Type B pancreatic cell (in vitro differentiated cells): ENCODE results near the gene SLC22A23. TPM values are rescaled to one million over a fixed set of nuclear protein-coding genes. Genes with fewer than 3 reads are reported as not detected.

Source experiments
- DNase-seq: peaks from one replicate; pipeline ENCODE4 v3.0.0; 2021; ENCODE audit warnings: mixed read lengths; ENCODE audit not compliant: unreplicated experiment; ENCODE audit errors: extremely low spot score
- H3K27ac Mint-ChIP-seq: 2 replicates; pipeline ENCODE4 v1.8.0; 2021; ENCODE audit warnings: mild to moderate bottlenecking, mixed read lengths
- H3K27me3 Mint-ChIP-seq: 2 replicates; pipeline ENCODE4 v1.8.0; 2021; ENCODE audit warnings: mixed read lengths
- H3K36me3 Mint-ChIP-seq: 2 replicates; pipeline ENCODE4 v1.8.0; 2021; ENCODE audit warnings: mixed read lengths
- H3K4me1 Mint-ChIP-seq: one replicate; pipeline ENCODE4 v1.8.0; 2021; ENCODE audit warnings: mixed read lengths; ENCODE audit not compliant: unreplicated experiment
- H3K4me3 Mint-ChIP-seq: 2 replicates; pipeline ENCODE4 v1.8.0; 2021; ENCODE audit warnings: mild to moderate bottlenecking, mixed read lengths
- H3K9me3 Mint-ChIP-seq: 2 replicates; pipeline ENCODE4 v1.8.0; 2021; ENCODE audit warnings: mixed read lengths
- CTCF ChIP-seq: fragments of 200-600 bp; sonication (generic); conservative IDR thresholded peaks from 2 replicates; pipeline ENCODE4 v1.5.0; 2021; ENCODE audit warnings: antibody characterized with exemption, mild to moderate bottlenecking
- total RNA-seq: library from RNA; stranded (reverse); gene quantifications from 2 replicates; pipeline ENCODE4 v1.2.1, GENCODE V29; 2021; ENCODE audit warnings: low replicate concordance

SLC22A23 gene
- total RNA-seq, 1 donor from 2014 or later = 36.6 TPM

- peaks cover 18% of the 10 kb centered on the region for H3K36me3 Mint-ChIP-seq
- DNase-seq = no peak
- no peaks in the 10 kb centered on the region for H3K9me3 Mint-ChIP-seq
- peaks cover 59% of the 10 kb centered on the region for H3K4me1 Mint-ChIP-seq
- TF ChIP-seq CTCF = no peak
- H3K27me3 Mint-ChIP-seq = no peaks in the 10 kb centered on the region
- no peak overlapping the region for H3K27ac Mint-ChIP-seq
- no peak overlapping the region for H3K4me3 Mint-ChIP-seq
These were observed 96.2 kb downstream of the SLC22A23 start for GRCh38 chr6:3360727-3361045.

GRCh38 chr6:3359973-3360726 is 96.7 kb downstream of the SLC22A23 start:
- Mint-ChIP-seq H3K27me3 (no peaks in the 10 kb centered on the region), H3K36me3 (peaks cover 18% of the 10 kb centered on the region), H3K9me3 (no peaks in the 10 kb centered on the region), H3K27ac (peak overlapping the region; percentile 44), H3K4me3 (peak overlapping the region; percentile 34), H3K4me1 (peaks cover 63% of the 10 kb centered on the region)
- no peak for TF ChIP-seq CTCF
- DNase-seq = no peak

- Mint-ChIP-seq H3K4me1 (peaks cover 68% of the 10 kb centered on the region), H3K9me3 (no peaks in the 10 kb centered on the region), H3K4me3 (no peak overlapping the region), H3K27ac (peak overlapping the region; percentile 44), H3K27me3 (no peaks in the 10 kb centered on the region), H3K36me3 (peaks cover 15% of the 10 kb centered on the region)
- DNase-seq = no peak
- no peak for TF ChIP-seq CTCF
These were observed 97.6 kb downstream of the SLC22A23 start for GRCh38 chr6:3359101-3359752.

GRCh38 chr6:3358413-3359100 is 98.3 kb downstream of the SLC22A23 start:
- DNase-seq = no peak
- Mint-ChIP-seq H3K4me3 (no peak overlapping the region), H3K4me1 (peaks cover 68% of the 10 kb centered on the region), H3K9me3 (no peaks in the 10 kb centered on the region), H3K27me3 (no peaks in the 10 kb centered on the region), H3K27ac (peak overlapping the region; percentile 44), H3K36me3 (peaks cover 15% of the 10 kb centered on the region)
- TF ChIP-seq CTCF = no peak

GRCh38 chr6:3357678-3358077 is 99.2 kb downstream of the SLC22A23 start:
- H3K27ac Mint-ChIP-seq = peak overlapping the region; percentile 9

More at GRCh38 chr6:3357678-3358077, 99.2 kb downstream of the SLC22A23 start:
- Mint-ChIP-seq H3K4me3 (peak overlapping the region; percentile 3), H3K9me3 (no peaks in the 10 kb centered on the region), H3K36me3 (peaks cover 15% of the 10 kb centered on the region), H3K27me3 (no peaks in the 10 kb centered on the region), H3K4me1 (peaks cover 67% of the 10 kb centered on the region)
- DNase-seq = no peak
- TF ChIP-seq CTCF = no peak
